Putamen (tissue), 1 donor: ENCODE measurements around the gene TCF7L1.

Experiments used
- DNase-seq: peaks from one replicate; pipeline ENCODE4 v3.0.0-alpha.2; 2016; ENCODE audit warnings: low spot score

The TCF7L1 gene

GRCh38 chr2:85356186-85356585 lies 223.0 kb downstream of the TCF7L1 start:
- no peak for DNase-seq

GRCh38 chr2:85357736-85358135 lies 224.5 kb downstream of the TCF7L1 start:
- DNase-seq, result no peak
